H9 (cell line): Measurements from ENCODE around the gene PLD5. TPM values are rescaled to one million over a fixed set of nuclear protein-coding genes. Genes with fewer than 3 reads are reported as not detected.

Experiments
- DNase-seq: peaks from one replicate; pipeline ENCODE4 v3.0.0-alpha.2; 2017
- H2AFZ ChIP-seq: one replicate; pipeline ENCODE4 v1.6.1; 2013; ENCODE audit warnings: mild to moderate bottlenecking, low read length, control low read depth, moderate library complexity
- H2AK5ac ChIP-seq: 2 replicates; pipeline ENCODE4 v1.6.1; 2013; ENCODE audit warnings: low read length, control low read depth, mixed read lengths; ENCODE audit not compliant: insufficient read length
- H2BK120ac ChIP-seq: one replicate; pipeline ENCODE4 v1.6.1; 2013; ENCODE audit warnings: low read depth, mild to moderate bottlenecking, low read length, control low read depth, inconsistent platforms; ENCODE audit not compliant: poor library complexity, severe bottlenecking
- H2BK12ac ChIP-seq: 2 replicates; pipeline ENCODE4 v1.6.1; 2013; ENCODE audit warnings: low read length, control low read depth, mixed read lengths, low read depth; ENCODE audit not compliant: insufficient read length
- H2BK15ac ChIP-seq: 2 replicates; pipeline ENCODE4 v1.6.1; 2013; ENCODE audit warnings: low read depth, low read length, control low read depth
- H2BK20ac ChIP-seq: one replicate; pipeline ENCODE4 v1.6.1; 2013; ENCODE audit warnings: low read depth, mild to moderate bottlenecking, low read length, control low read depth, inconsistent platforms; ENCODE audit not compliant: poor library complexity, severe bottlenecking
- H2BK5ac ChIP-seq: 2 replicates; pipeline ENCODE4 v1.6.1; 2013; ENCODE audit warnings: low read length, control low read depth, mixed read lengths; ENCODE audit not compliant: insufficient read length
- H3K14ac ChIP-seq: 2 replicates; pipeline ENCODE4 v1.6.1; 2013; ENCODE audit warnings: low read length, control low read depth; ENCODE audit not compliant: insufficient read depth
- H3K18ac ChIP-seq: 2 replicates; pipeline ENCODE4 v1.6.1; 2013; ENCODE audit warnings: low read depth, mild to moderate bottlenecking, mixed read lengths, low read length, control low read depth; ENCODE audit not compliant: insufficient read length
- H3K23ac ChIP-seq: 2 replicates; pipeline ENCODE4 v1.6.1; 2013; ENCODE audit warnings: low read length, control low read depth, mixed read lengths, low read depth; ENCODE audit not compliant: insufficient read length
- H3K23me2 ChIP-seq: 2 replicates; pipeline ENCODE4 v1.6.1; 2013; ENCODE audit warnings: low read depth, mild to moderate bottlenecking, mixed read lengths, low read length, control low read depth; ENCODE audit not compliant: insufficient read length, poor library complexity, severe bottlenecking
- H3K27ac ChIP-seq: 2 replicates; pipeline ENCODE4 v1.5.1; 2013; ENCODE audit warnings: low read length, control low read depth, mixed read lengths, low read depth; ENCODE audit not compliant: insufficient read length
- H3K27me3 ChIP-seq: 2 replicates; pipeline ENCODE4 v1.6.1; 2013; ENCODE audit warnings: low read length, control low read depth, inconsistent platforms; ENCODE audit not compliant: insufficient read depth
- H3K4ac ChIP-seq: 2 replicates; pipeline ENCODE4 v1.6.1; 2013; ENCODE audit warnings: low read depth, mild to moderate bottlenecking, control low read depth, inconsistent platforms, low read length, moderate library complexity
- H3K4me1 ChIP-seq: 2 replicates; pipeline ENCODE4 v1.6.1; 2013; ENCODE audit warnings: low read length, control low read depth, inconsistent platforms; ENCODE audit not compliant: insufficient read depth
- H3K4me2 ChIP-seq: 2 replicates; pipeline ENCODE4 v1.6.1; 2013; ENCODE audit warnings: low read length, control low read depth, mixed read lengths; ENCODE audit not compliant: insufficient read length, insufficient read depth
- H3K56ac ChIP-seq: 2 replicates; pipeline ENCODE4 v1.6.1; 2013; ENCODE audit warnings: low read depth, mild to moderate bottlenecking, mixed read lengths, low read length, control low read depth; ENCODE audit not compliant: insufficient read length
- H3K79me1 ChIP-seq: 2 replicates; pipeline ENCODE4 v1.6.1; 2013; ENCODE audit warnings: low read depth, mild to moderate bottlenecking, moderate library complexity, low read length, control low read depth, inconsistent platforms; ENCODE audit not compliant: insufficient read depth, poor library complexity, severe bottlenecking
- H3K79me2 ChIP-seq: 2 replicates; pipeline ENCODE4 v1.6.1; 2013; ENCODE audit warnings: low read length, control low read depth, inconsistent platforms; ENCODE audit not compliant: insufficient read depth
- H3K9ac ChIP-seq: 2 replicates; pipeline ENCODE4 v1.6.1; 2013; ENCODE audit warnings: low read length, control low read depth, mixed read lengths; ENCODE audit not compliant: insufficient read length; ENCODE audit errors: extremely low read depth
- H3K9me3 ChIP-seq: one replicate; pipeline ENCODE4 v1.6.1; 2013; ENCODE audit warnings: low read depth, low read length, inconsistent platforms; ENCODE audit not compliant: control insufficient read depth
- H3T11ph ChIP-seq: one replicate; pipeline ENCODE4 v1.6.1; 2013; ENCODE audit warnings: mild to moderate bottlenecking, low read length, control low read depth, inconsistent platforms
- H4K20me1 ChIP-seq: one replicate; pipeline ENCODE4 v1.6.1; 2013; ENCODE audit not compliant: control insufficient read depth, insufficient read length, insufficient read depth
- H4K5ac ChIP-seq: 2 replicates; pipeline ENCODE4 v1.6.1; 2013; ENCODE audit warnings: low read depth, mild to moderate bottlenecking, mixed read lengths, low read length, control low read depth; ENCODE audit not compliant: insufficient read length
- H4K8ac ChIP-seq: replicated peaks from 2 replicates; pipeline ENCODE4 v1.6.1; 2013; ENCODE audit warnings: low read length, control low read depth, mixed read lengths, low read depth; ENCODE audit not compliant: insufficient read length
- H4K91ac ChIP-seq: 2 replicates; pipeline ENCODE4 v1.6.1; 2013; ENCODE audit warnings: low read depth, mild to moderate bottlenecking, moderate library complexity, mixed read lengths, low read length, control low read depth; ENCODE audit not compliant: insufficient read length
- H3K27ac Mint-ChIP-seq, 3 experiments: 2 replicates in 2 of 3; 3 replicates in 1 of 3; pipeline ENCODE4 v1.8.0; 2020 to 2021; ENCODE audit warnings: mixed read lengths in 3 of 3, mild to moderate bottlenecking in 1 of 3, moderate library complexity in 1 of 3
- H3K27me3 Mint-ChIP-seq: 2 replicates; pipeline ENCODE4 v1.8.0; 2021; ENCODE audit warnings: low read depth, mild to moderate bottlenecking, moderate library complexity, mixed read lengths
- H3K36me3 Mint-ChIP-seq, 3 experiments: 2 replicates in 2 of 3; 3 replicates in 1 of 3; pipeline ENCODE4 v1.8.0; 2020 to 2021; ENCODE audit warnings: low read depth in 3 of 3, mixed read lengths in 3 of 3; ENCODE audit not compliant: insufficient read depth in 1 of 3
- H3K4me1 Mint-ChIP-seq, 2 experiments: 2 replicates each; pipeline ENCODE4 v1.8.0; 2020; ENCODE audit warnings: mixed read lengths in 2 of 2
- H3K4me3 Mint-ChIP-seq, 2 experiments: 2 replicates in 1 of 2; 3 replicates in 1 of 2; pipeline ENCODE4 v1.8.0; 2020 to 2021; ENCODE audit warnings: mild to moderate bottlenecking in 2 of 2, mixed read lengths in 2 of 2, moderate library complexity in 1 of 2
- H3K9me3 Mint-ChIP-seq, 2 experiments: 2 replicates in 1 of 2; 3 replicates in 1 of 2; pipeline ENCODE4 v1.8.0; 2020; ENCODE audit warnings: mild to moderate bottlenecking in 2 of 2, mixed read lengths in 2 of 2, moderate library complexity in 1 of 2
- CTCF ChIP-seq: fragments of 200-600 bp; sonication (generic); conservative IDR thresholded peaks from 3 replicates; pipeline ENCODE4 v1.8.0; 2021; ENCODE audit warnings: antibody characterized with exemption, mild to moderate bottlenecking
- WGBS: extraction: QIAGEN DNeasy Blood & Tissue Kit; methylation state at CpG from one replicate; pipeline ENCODE4 v1.1.7; 2013; ENCODE audit warnings: missing lambda C conversion rate, low lambda C conversion rate, mixed read lengths; ENCODE audit not compliant: insufficient read length; ENCODE audit errors: extremely low coverage; 5-methylcytosine and 5-hydroxymethylcytosine counted together
- total RNA-seq: library from RNA; stranded (reverse); gene quantifications from 2 replicates; pipeline ENCODE4 v1.2.1, GENCODE V29; 2021

The PLD5 gene
- total RNA-seq, 1 experiment from 2014 or later, result 5.2 TPM

- Histone ChIP-seq H3K27me3 (no peaks in the 10 kb centered on the region), H3K9ac (no peak overlapping the region), H3K4ac (no peak overlapping the region), H3K23me2 (no peaks in the 10 kb centered on the region), H3K23ac (no peak overlapping the region), H3T11ph (no peak overlapping the region), H4K5ac (no peak overlapping the region), H2BK120ac (no peak overlapping the region), H4K20me1 (no peaks in the 10 kb centered on the region), H4K8ac (no peak overlapping the region), H4K91ac (no peak overlapping the region), H2BK12ac (no peak overlapping the region), H3K4me2 (no peak overlapping the region), H3K14ac (no peak overlapping the region), H3K56ac (no peak overlapping the region), H3K27ac (no peak overlapping the region), H3K79me1 (no peaks in the 10 kb centered on the region), H2AK5ac (no peak overlapping the region), H2BK15ac (no peak overlapping the region), H3K79me2 (no peaks in the 10 kb centered on the region), H2BK5ac (no peak overlapping the region), H3K18ac (no peak overlapping the region), H3K9me3 (no peaks in the 10 kb centered on the region), H2AFZ (no peak overlapping the region), H2BK20ac (no peak overlapping the region), H3K4me1 (peaks cover 4% of the 10 kb centered on the region; the same call in 1 of the 2 replicates)
- no peak for DNase-seq
- no peak for TF ChIP-seq CTCF
- no peaks in the 10 kb centered on the region; the same call in 1 of the 2 replicates for H3K27me3 Mint-ChIP-seq
- no peaks in the 10 kb centered on the region for H3K9me3 Mint-ChIP-seq
- no peak overlapping the region for H3K4me3 Mint-ChIP-seq
- peaks cover 38 to 42% of the 10 kb centered on the region in 2 experiments for H3K4me1 Mint-ChIP-seq
- no peaks in the 10 kb centered on the region; a peak in 1 of 7 replicates for H3K36me3 Mint-ChIP-seq
- H3K27ac Mint-ChIP-seq, result peak overlapping the region; percentile 35 to 89 (median 83); a peak in 4 of 7 replicates
- no CpG with 5 or more reads among the region's 49 CpGs for WGBS
Observed at GRCh38 chr1:242056988-242057744, 467.3 kb downstream of the PLD5 start.
